Stimulated activated CD4-positive, alpha-beta T cell treated with anti-CD3 and anti-CD28 coated beads, Interleukin-2, amount 100 ng/mL, for 24 hours (primary cell): ENCODE results near the gene EZH2.

Experiments used
- DNase-seq, 2 donors: peaks; one replicate each; pipeline ENCODE4 v3.0.0-alpha.2; 2020

Gene EZH2

DNA sequence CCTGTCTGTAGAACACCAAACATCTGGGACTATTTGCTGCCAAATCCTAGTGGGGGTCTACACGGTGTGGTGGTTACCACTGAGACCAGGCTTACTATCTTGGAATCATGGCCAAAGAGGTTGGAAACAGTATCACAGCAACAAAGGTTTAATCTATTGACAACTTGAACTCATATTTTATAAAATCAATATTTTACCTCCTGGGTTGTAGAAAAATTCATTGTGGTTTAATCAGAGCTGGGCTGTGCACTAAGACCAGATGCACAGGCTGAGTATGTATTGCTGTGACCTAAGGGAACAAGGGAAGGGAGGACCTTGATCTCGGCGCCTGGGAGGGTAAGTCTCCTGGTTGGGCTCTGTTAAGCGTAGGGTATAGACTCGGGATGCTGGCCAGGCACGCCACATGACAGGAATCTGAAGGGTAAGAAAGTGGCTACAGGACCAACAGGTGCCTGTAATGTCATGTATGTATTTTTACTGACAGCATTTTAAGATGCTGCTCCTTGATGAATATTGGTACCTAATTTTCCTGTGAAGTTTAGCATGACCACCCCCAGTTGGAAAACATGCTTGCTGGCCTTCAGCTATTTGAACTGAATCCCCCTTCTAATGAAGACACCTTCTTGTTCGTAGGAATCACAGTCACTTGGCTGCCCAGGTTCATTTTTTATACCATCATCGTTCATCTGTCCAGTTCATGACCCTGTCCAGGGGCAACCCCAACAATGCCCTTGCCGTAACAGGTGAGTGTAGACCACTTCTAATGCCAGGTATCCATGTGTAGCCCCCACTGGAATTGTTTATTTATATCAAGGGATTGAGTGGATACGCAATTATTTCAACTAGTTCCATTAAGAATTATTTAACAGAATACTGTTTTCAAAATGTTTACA lies 79.5 kb downstream of the EZH2 start:
- no peak for DNase-seq

DNA sequence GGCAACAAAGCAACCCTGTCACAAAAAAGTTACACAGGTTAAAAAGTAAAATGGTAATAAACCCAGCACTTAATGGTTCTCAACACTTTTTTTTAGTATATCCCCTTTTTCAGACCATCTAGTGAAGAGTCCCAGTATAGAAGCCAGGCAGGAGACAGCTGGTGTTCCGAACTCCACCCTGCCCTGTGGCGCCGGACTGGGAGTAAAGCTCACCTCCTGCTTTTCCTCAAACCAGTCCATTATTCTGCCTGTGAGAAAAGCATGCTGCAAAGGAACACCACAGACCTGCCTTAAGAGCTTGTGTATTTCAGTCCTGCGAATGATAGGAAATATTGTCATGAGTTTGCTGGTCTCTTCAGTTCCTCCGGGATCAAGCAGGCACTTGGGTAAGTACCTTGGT lies 81.0 kb downstream of the EZH2 start:
- DNase-seq: no peak

DNA sequence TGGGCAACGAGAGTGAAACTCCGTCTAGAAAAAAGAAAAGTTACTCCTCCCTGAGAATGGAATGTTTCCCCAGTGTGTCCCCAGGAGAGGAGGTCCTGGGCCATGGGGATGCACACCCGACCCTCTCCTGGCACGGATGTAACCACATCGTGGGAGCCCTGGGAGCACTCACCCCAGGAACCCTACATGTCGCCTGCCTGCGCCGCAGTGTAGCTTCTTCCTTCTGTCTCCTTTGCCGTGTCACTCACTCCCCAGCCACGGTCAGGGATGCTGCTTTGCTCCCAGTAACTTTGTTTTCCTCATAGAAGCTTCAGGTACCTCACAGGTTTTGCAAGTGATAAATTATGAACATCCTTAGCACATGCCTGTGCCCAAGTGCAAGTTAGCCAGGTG lies 82.0 kb downstream of the EZH2 start:
- DNase-seq: no peak

DNA sequence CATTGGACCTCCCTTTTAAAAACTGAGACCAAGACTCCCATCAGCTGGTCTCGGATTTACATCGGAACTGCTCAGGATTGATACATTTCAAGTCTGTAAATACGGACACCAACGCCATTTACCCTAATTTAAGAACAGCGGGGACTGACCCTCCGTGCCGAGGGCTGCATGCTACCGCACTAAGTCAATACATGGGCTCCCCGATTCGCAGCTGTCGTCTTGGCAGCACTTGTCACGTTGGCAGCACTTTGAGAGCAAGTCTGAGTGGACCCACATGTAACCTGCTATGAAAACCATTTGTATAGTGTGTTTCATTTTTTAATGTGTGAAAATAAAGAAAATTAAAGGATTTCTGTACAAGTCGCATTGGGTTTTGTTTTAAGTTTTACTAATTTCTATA lies 83.4 kb downstream of the EZH2 start:
- DNase-seq: no peak

DNA sequence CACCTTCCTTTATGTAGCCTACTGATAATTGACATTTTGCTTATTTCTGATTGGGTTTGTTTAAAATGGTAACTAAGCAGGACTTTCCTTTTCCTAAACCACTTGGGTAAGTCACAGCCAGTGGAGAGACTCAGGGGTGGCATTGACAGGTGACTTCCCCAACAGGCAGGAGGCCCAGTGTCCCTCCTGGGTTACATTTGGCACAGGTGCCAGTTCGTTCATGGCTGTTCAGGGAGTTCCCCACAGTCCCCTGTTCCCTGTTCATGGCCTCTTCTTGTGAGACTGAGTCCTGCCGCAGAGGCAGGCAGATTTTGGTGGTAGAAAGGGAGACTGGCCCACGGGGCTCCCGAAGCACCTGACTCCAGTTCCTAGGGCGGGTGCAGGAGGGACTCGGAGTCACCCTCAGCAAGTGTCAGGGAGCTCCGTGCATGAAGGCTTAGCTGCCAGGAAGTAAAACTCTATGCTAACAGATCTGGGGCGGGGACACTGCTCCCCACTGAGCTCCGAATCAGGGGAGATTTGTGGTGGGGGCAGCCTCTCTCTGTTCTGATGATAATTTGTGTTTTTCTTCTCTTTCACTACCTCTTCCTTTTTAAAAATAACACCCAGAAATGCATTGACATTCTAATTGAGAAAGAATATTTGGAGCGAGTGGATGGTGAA lies 84.1 kb downstream of the EZH2 start:
- no peak for DNase-seq

DNA sequence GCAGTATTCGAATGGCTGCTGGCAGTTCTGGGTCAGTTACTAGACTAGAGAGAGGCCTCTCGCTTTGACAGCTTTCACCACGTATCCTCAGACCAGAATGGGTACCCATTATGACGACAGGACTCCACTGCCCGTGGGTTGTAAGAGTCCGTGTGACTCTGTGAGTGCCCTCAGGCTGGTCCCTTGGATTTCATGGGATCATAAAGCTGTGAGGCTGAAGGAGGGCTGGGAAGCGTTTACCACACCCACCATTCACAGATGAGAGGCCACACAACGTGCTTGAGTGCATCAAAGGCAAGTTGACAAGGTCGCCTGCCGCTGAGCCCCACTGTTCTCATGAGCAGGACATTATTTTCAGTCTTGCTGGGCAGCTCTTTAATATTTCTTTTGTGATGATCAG lies 87.2 kb downstream of the EZH2 start:
- DNase-seq: no peak

DNA sequence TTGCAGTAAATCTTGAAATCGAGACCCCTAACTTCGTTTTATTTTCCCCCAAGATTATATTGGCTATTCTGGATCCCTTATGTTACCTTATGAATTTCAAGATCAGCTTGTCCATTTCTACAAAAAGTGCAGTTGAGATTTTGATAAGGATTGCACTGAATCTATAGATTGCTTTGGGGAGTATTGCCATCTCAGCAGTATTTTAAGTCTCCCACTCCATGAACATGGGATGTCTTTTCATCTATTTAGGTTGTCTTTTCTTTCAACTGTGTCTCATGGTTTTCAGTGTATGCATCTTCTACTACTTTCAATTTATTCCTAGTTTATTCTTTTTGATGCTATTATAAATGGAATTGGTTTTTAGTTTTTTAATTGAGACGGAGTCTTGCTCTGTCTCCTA lies 89.6 kb downstream of the EZH2 start:
- DNase-seq: no peak

DNA sequence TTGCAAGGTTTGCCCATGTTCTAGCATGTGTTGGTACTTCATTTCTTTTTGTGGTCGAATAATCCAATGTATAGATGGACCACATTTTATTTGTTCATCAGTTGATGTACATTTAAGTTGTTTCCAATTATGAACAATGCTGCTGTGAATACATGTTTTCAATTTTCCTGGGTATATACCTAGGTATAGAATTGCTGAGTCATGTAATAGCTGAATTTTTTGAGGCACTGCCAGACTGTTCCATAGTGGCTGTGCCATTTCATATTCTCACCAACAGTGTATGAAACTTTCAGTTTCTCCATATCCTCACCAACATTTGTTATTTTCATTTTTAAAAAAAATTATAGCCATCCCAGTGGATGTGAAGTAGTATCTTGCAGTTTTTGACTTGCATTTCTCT lies 90.5 kb downstream of the EZH2 start:
- DNase-seq: no peak

DNA sequence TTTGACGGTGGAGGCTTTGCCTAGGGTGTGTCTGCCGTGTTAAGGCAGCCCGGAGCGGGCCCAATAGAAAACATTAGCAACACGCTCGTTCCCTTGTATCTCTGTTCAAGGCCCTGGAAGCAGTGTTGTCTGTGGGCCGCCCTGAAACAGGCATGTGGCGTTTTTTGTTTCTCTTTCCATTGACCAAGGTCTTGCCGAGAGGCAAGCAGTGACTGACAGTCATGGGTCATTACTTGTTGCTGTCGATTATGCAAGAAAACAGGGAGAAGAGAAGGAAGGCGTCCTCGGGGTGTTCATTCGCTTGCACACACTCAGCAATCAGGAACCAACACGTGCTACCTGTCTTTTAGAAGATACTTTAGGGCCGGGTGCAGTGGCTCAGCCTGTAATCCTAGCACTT lies 92.5 kb downstream of the EZH2 start:
- no peak for DNase-seq

DNA sequence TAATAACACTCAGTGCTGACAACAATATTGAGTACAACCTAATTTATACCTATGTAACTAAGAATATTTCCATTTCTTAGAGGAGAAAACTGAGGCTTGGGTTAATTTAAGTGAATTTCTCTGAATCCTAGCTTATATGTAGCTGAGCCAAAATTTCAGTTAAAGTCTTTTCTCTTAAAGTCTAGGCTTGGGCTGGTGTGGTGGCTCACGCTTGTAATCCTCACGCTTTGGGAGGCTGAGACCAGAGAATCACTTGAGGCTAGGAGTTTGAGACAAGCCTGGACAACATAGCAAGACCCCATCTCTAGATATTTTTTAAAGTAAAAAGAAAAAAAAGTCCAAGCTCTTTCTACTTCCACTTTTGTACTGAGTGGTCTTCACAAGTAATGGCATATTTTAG lies 93.2 kb downstream of the EZH2 start:
- DNase-seq: no peak

DNA sequence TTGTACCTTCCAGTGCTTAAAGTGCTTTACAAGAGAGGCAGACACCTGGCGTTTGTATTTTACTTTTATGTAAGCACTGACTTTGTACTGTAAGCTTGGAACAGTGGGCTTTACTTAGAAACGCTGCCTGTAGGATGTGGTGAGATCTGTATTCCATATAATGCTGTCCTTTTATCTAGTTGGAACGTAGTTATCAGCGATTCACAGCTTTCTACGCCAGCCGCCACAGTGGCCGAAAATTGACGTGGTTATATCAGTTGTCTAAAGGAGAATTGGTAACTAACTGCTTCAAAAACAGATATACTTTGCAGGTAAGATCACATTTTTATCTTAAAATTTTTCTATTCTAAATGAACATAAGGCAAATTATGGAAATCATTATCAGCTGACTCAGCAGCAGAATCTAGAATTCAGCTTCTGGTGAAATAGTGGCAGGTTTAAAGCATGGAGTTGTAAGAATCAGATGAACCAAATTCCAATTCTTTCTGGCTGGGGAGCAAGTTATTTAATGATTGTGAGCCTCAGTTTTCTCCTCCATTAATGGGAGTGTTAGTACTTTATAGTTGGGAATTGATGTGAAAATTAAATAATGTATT lies 93.9 kb downstream of the EZH2 start:
- DNase-seq: no peak

DNA sequence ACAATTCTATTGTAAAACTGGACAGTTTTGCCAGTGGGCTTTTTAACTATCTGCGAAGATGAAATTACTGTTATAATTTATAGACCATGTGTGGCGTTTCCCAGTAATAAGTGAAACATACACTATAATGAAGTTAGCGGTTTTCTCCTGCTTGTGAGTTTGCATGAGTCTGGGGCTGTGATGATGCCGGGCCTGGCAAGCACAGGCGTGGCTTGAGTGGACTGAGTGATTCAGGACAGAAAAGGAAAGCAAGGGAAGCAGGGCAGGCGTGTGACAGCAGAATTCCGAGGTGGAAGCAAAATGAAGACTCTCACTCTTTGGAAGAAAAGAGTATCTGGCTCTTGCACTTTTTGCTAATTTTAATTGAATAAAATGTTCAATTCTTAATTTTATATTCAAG lies 94.9 kb downstream of the EZH2 start:
- no peak for DNase-seq

DNA sequence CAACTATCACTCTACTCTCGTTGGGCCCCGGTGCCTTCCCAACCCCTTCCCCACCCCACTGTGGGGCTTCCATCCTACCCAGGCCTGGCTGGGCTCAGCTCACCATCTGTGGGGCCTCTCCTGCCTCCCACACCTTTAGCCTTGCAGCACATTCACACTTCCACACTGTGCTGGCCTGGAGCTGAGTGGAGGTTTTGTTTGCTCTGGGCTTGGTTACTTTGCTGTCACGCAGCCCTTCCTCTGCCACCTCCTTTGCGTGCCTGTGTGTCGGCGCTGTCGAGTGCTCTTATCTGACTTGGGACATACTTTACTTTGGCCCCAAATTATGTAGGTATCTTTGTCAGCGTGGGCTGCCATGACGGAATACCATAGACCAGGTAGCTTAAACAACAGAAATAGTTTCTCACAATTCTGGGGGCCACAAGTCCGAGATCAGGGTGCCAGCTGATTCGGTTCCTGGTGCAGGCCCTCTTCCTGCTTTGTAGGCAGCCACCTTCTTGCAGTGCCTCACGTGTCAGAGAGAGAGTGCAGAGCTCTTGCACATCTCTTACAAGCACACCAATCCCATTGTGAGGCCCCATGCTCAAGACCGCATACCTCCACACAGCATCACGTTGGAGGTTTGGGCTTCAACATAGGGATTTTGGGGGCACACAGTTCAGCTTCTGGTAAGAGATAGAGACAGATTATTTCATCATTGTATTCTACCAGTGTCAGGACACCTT lies 96.4 kb downstream of the EZH2 start:
- DNase-seq: no peak

DNA sequence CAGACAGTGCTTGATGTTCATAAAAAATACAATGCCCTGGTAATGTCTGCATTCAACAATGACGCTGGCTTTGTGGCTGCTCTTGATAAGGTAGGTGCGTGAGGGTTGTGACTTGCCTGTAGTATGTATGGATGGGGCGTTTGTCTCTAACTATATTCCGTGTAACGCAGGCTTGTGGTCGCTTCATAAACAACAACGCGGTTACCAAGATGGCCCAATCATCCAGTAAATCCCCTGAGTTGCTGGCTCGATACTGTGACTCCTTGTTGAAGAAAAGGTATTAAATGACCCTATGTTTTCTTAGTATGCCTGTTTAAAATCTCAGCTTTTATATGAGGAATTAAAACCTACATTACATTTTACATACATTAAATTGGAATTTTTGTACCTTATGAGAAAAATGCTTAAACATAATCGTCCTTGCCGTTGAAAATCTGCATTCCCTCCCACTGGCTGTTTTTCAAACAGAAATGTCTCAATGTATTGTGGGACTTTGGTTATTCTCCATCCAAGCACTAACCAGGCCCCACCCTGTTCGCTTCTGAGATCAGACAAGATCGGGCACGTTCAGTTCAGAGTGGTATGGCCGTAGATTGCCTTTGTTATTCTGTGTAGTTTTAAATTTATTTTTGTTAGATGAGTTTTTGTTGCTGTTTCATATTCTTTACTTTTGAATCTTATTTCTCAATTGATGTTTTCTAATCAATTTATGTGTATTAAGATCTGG lies 100.1 kb downstream of the EZH2 start:
- no peak for DNase-seq

DNA sequence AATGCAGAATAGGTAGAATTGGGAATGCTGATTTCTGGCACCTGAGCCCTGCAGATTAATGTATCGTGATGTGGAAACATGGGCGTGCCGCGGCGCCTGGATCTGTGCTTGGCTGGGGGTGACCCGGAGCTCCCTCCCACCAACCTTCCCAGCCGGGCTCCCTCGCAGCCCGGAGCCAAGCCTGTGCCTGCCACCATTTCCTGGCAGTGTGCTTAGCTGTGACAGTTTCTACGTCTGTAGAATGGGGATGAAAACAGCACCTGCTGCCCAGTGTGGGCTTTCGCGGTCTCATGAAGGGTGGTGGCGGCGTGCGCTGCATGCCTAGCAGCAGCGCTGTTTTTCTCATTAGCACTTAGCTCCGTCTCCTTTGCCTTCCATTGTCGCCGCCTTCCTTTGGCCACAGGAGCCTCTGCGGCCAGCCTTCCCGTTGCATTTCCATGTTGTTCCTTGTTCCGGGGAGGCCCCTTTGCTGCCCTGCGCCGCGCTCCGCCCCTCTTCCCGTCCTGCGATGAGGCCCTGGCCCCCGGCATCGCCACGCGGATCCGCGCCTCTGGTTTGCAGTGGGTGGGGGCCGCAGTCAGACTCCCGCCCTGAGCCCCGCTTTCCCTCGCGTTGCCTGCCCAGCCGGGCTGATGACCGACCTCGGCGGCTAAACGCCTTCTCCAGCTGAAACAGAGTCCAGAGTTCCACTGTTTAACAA lies 101.2 kb downstream of the EZH2 start:
- no peak for DNase-seq

DNA sequence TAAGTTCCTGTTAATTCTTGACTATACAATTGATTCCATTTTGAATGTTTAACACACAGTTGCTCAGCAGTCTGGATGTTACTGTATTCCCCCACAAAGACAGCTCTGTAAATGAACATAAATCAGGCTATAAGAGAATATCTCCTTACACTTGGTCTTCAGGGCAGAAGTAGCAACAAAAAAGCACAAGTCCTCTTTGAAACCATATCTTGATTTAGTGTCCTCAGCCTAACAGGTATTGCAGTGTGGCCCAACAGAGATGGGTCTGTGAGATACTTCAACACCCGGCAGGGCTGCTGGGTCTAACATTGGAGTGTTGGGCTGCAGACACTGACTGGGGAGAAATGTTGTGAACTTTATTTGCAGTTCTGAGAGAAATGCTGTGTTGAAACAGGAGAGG lies 109.6 kb downstream of the EZH2 start:
- no peak for DNase-seq

DNA sequence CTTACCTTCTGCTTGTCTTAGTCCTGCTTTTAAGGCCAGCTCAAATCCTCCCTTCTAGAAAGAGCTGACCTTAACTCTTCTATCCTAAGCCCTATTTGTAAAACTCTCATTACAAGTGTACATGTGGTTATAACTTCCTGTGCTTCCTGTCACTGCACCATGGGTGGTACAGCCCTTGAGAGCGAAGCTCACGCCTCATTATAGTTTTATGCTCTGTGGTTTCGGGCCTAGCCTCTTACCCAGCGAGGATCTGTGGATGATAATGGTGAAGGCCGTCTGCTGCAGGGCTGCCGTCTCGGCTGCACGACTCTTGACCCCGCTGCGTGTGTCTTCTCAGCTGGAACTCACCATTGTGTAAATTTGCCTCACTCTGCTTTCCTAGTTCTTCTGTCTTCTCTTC lies 110.8 kb downstream of the EZH2 start:
- DNase-seq: peak; percentile 17 to 24

DNA sequence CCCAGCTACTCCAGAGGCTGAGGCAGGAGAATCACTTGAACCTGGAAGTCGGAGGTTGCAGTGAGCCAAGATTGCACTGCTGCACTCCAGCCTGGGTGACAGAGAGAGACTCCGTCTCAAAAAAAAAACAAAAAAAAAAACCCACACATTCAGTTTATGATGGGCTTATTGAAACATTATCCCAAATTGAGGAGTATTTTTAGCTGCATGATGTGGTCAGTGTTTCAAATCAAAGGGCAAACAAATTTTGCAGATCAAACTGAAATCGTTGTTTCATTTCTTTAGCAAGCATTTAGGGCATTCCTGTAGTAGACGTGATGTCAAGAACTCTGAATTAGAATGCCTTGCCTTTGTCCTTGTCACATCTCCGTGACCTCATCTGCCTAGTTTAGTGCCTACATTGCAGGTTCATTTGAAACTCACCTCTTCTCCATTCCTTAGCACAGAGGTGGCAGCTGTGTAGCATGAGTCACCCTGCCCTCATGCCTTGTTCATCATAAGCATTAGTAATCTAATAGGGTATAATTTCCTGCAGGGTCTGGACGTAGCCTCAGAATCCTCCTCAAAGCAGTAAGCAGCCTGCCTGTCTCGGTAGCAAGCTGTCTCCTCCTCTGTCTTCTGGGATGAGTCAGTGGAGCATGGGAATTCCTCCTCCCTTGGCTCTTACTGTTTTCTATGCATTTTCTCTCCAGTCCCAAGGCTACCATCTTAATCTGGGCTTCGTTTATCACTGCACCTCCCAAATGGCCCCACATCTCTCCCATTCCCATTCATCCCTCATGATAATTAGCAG lies 111.6 kb downstream of the EZH2 start:
- DNase-seq: peak; percentile 33 to 46

DNA sequence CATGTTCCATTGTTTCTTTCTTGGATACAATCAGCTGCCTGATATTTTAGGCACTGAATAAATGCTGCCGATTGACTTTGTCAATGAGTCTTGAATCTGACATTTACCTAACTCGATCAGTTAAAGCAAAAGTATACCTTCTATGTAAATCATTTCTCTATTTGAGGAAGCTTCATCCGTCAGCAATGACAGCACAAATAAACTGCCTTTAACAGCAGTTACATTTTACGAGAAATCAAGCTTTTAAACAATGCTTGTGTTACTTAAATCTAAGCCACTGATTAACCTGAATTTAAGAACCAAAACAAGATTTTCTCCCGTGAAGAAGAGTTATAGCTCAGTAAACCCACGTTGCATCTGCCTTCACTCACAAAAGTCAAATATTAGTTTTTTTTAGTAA lies 114.1 kb downstream of the EZH2 start:
- no peak for DNase-seq

DNA sequence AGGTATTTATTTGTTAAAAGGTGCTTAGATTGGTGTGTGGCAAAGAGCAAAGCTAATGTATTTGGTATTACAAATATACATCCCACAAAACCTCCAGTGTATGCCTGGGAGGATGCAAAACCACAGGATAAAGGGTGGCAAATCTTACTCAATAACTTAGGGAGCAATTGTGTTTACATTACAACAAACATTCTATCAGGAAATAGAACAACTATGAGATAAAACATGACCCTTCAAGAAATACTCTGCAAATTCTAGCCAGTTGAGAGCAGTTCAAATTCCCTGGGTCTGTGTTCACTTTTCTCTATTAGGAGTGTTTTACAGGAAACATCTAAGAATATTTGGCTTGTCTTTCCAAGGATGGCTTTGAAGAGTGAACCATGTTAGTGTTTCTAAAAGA lies 120.5 kb downstream of the EZH2 start:
- no peak for DNase-seq
